ENCODE data around the gene DTX3. TPM values are rescaled to one million over a fixed set of nuclear protein-coding genes. Genes with fewer than 3 reads are reported as not detected.

Gene DTX3
- total RNA-seq, 3 donors from 2014 or later = 15.9 to 18.6 (median 17.0) TPM

- H3K36me3 Mint-ChIP-seq (ENCODE audit: insufficient read depth) = no peaks in the 10 kb centered on the region
- ATAC-seq (no peak), DNase-seq (no peak)
- peaks cover 25% of the 10 kb centered on the region for H3K4me1 Mint-ChIP-seq (ENCODE audit: low read depth)
- peaks cover 98% of the 10 kb centered on the region for H3K27me3 Mint-ChIP-seq (ENCODE audit: low read depth)
- no peaks in the 10 kb centered on the region for H3K9me3 Mint-ChIP-seq
- H3K4me3 Mint-ChIP-seq = no peak overlapping the region
These were observed 20.0 kb downstream of the DTX3 start for GRCh38 chr12:57624441-57625220.

- Mint-ChIP-seq H3K4me3 (no peak overlapping the region), H3K9me3 (no peaks in the 10 kb centered on the region), H3K36me3 (ENCODE audit: insufficient read depth) (no peaks in the 10 kb centered on the region), H3K27me3 (ENCODE audit: low read depth) (peaks cover 95% of the 10 kb centered on the region), H3K4me1 (ENCODE audit: low read depth) (peaks cover 20% of the 10 kb centered on the region)
- no peak for ATAC-seq
- DNase-seq = no peak
These were observed 20.8 kb downstream of the DTX3 start for GRCh38 chr12:57625261-57626032.

GRCh38 chr12:57626111-57626920 is 21.7 kb downstream of the DTX3 start:
- no peaks in the 10 kb centered on the region for H3K36me3 Mint-ChIP-seq (ENCODE audit: insufficient read depth)
- no peak overlapping the region for H3K4me3 Mint-ChIP-seq
- ATAC-seq (no peak), DNase-seq (no peak)
- peaks cover 11% of the 10 kb centered on the region for H3K4me1 Mint-ChIP-seq (ENCODE audit: low read depth)
- peaks cover 95% of the 10 kb centered on the region for H3K27me3 Mint-ChIP-seq (ENCODE audit: low read depth)
- no peaks in the 10 kb centered on the region for H3K9me3 Mint-ChIP-seq

GRCh38 chr12:57626921-57627445 is 22.4 kb downstream of the DTX3 start:
- no peaks in the 10 kb centered on the region for H3K36me3 Mint-ChIP-seq (ENCODE audit: insufficient read depth)
- no peaks in the 10 kb centered on the region for H3K9me3 Mint-ChIP-seq
- H3K4me1 Mint-ChIP-seq (ENCODE audit: low read depth) = peaks cover 8% of the 10 kb centered on the region
- H3K4me3 Mint-ChIP-seq = no peak overlapping the region
- no peak for DNase-seq
- peaks cover 94% of the 10 kb centered on the region for H3K27me3 Mint-ChIP-seq (ENCODE audit: low read depth)
- no peak for ATAC-seq

GRCh38 chr12:57627501-57628279 is 23.1 kb downstream of the DTX3 start:
- H3K4me3 Mint-ChIP-seq = peak overlapping the region; percentile 16
- peaks cover 7% of the 10 kb centered on the region for H3K4me1 Mint-ChIP-seq (ENCODE audit: low read depth)
- no peak for DNase-seq
- H3K9me3 Mint-ChIP-seq = no peaks in the 10 kb centered on the region
- ATAC-seq = peak; percentile 29 to 49
- no peaks in the 10 kb centered on the region for H3K36me3 Mint-ChIP-seq (ENCODE audit: insufficient read depth)
- H3K27me3 Mint-ChIP-seq (ENCODE audit: low read depth) = peaks cover 89% of the 10 kb centered on the region

- DNase-seq (no peak), ATAC-seq (no peak)
- H3K27me3 Mint-ChIP-seq (ENCODE audit: low read depth) = peaks cover 86% of the 10 kb centered on the region
- no peaks in the 10 kb centered on the region for H3K9me3 Mint-ChIP-seq
- H3K36me3 Mint-ChIP-seq (ENCODE audit: insufficient read depth) = no peaks in the 10 kb centered on the region
- H3K4me1 Mint-ChIP-seq (ENCODE audit: low read depth) = peaks cover 12% of the 10 kb centered on the region
- H3K4me3 Mint-ChIP-seq = no peak overlapping the region
These were observed 23.9 kb downstream of the DTX3 start for GRCh38 chr12:57628280-57629191.

- no peaks in the 10 kb centered on the region for H3K9me3 Mint-ChIP-seq
- H3K27me3 Mint-ChIP-seq (ENCODE audit: low read depth) = peaks cover 82% of the 10 kb centered on the region
- ATAC-seq (no peak), DNase-seq (no peak)
- peaks cover 13% of the 10 kb centered on the region for H3K4me1 Mint-ChIP-seq (ENCODE audit: low read depth)
- H3K36me3 Mint-ChIP-seq (ENCODE audit: insufficient read depth) = no peaks in the 10 kb centered on the region
- H3K4me3 Mint-ChIP-seq = no peak overlapping the region
These were observed 25.4 kb downstream of the DTX3 start for GRCh38 chr12:57629897-57630471.

- Mint-ChIP-seq H3K27me3 (ENCODE audit: low read depth) (peaks cover 74% of the 10 kb centered on the region), H3K4me3 (peak overlapping the region; percentile 37), H3K36me3 (ENCODE audit: insufficient read depth) (no peaks in the 10 kb centered on the region), H3K9me3 (no peaks in the 10 kb centered on the region), H3K4me1 (ENCODE audit: low read depth) (peaks cover 13% of the 10 kb centered on the region)
- ATAC-seq (no peak), DNase-seq (no peak)
These were observed 26.3 kb downstream of the DTX3 start for GRCh38 chr12:57630891-57631433.

GRCh38 chr12:57631566-57632072 is 27.0 kb downstream of the DTX3 start:
- no peak for ATAC-seq
- no peak for DNase-seq
- peak overlapping the region; percentile 37 for H3K4me3 Mint-ChIP-seq
- H3K4me1 Mint-ChIP-seq (ENCODE audit: low read depth) = peaks cover 13% of the 10 kb centered on the region
- no peaks in the 10 kb centered on the region for H3K9me3 Mint-ChIP-seq
- H3K27me3 Mint-ChIP-seq (ENCODE audit: low read depth) = peaks cover 68% of the 10 kb centered on the region
- H3K36me3 Mint-ChIP-seq (ENCODE audit: insufficient read depth) = no peaks in the 10 kb centered on the region

- H3K9me3 Mint-ChIP-seq = no peaks in the 10 kb centered on the region
- H3K4me3 Mint-ChIP-seq = peak overlapping the region; percentile 72
- peaks cover 61% of the 10 kb centered on the region for H3K27me3 Mint-ChIP-seq (ENCODE audit: low read depth)
- H3K4me1 Mint-ChIP-seq (ENCODE audit: low read depth) = peaks cover 11% of the 10 kb centered on the region
- no peaks in the 10 kb centered on the region for H3K36me3 Mint-ChIP-seq (ENCODE audit: insufficient read depth)
- DNase-seq = no peak
- ATAC-seq = peak; percentile 49 to 53
These were observed 27.7 kb downstream of the DTX3 start for GRCh38 chr12:57632073-57632957.

GRCh38 chr12:57632958-57633840 is 28.6 kb downstream of the DTX3 start, which contains the start of gene B4GALNT1:
B4GALNT1 (minus strand) TSS chr12:57633201; CDS start chr12:57632132, 1,069 bp downstream.
- DNase-seq = peak; percentile 63
- peaks cover 52% of the 10 kb centered on the region for H3K27me3 Mint-ChIP-seq (ENCODE audit: low read depth)
- H3K9me3 Mint-ChIP-seq = no peaks in the 10 kb centered on the region
- ATAC-seq = peak; percentile 88 to 90
- H3K36me3 Mint-ChIP-seq (ENCODE audit: insufficient read depth) = no peaks in the 10 kb centered on the region
- H3K4me1 Mint-ChIP-seq (ENCODE audit: low read depth) = peaks cover 10% of the 10 kb centered on the region
- peak within 1 kb of the TSS; percentile 72 for H3K4me3 Mint-ChIP-seq
